PC-3 (cell line): Measurements from ENCODE around the gene EIF4G3. TPM values are rescaled to one million over a fixed set of nuclear protein-coding genes. Genes with fewer than 3 reads are reported as not detected.

ENCODE experiments used
- ATAC-seq: fragments of 200-7000 bp; cut with Tn5 transposase; 2 replicates; pipeline ENCODE4 v1.9.1; 2020; ENCODE audit warnings: mild to moderate bottlenecking, moderate library complexity
- BruUV-seq: library from RNA; stranded (reverse); fragments of 400-500 nt; replicated peaks from 2 replicates; lab custom pipeline; 2021; lab: Mats Ljungman, UMichigan
- CTCF ChIA-PET: fragments of 300-600 bp; sonication (Branson Sonifier 250); formaldehyde crosslinking; loops from one replicate; lab custom pipeline; 2022; ENCODE audit warnings: antibody characterized with exemption; lab: Charles Lee
- POLR2A ChIA-PET: fragments of 300-600 bp; sonication (Branson Sonifier 250); formaldehyde crosslinking; loops from one replicate; lab custom pipeline; 2022; ENCODE audit warnings: antibody characterized with exemption; ENCODE audit not compliant: unreplicated experiment; lab: Charles Lee
- DNase-seq: peaks from one replicate; pipeline ENCODE4 v3.0.0-alpha.2; 2015
- H2AFZ ChIP-seq: fragments of 300-600 bp; sonication (generic); 2 replicates; pipeline ENCODE4 v1.6.0; 2016; ENCODE audit warnings: antibody characterized with exemption, low read length
- H3F3A ChIP-seq: fragments of 300-600 bp; sonication (generic); one replicate; pipeline ENCODE4 v1.6.0; 2017; ENCODE audit warnings: antibody characterized with exemption, low read length, control low read depth, mild to moderate bottlenecking; ENCODE audit not compliant: unreplicated experiment
- H3K27ac ChIP-seq: fragments of 300-600 bp; sonication (generic); 2 replicates; pipeline ENCODE4 v1.5.1; 2016; ENCODE audit warnings: mild to moderate bottlenecking, low read length
- H3K27me3 ChIP-seq: fragments of 300-600 bp; sonication (generic); 2 replicates; pipeline ENCODE4 v1.6.1; 2016; ENCODE audit warnings: low read length, mixed read lengths
- H3K36me3 ChIP-seq: fragments of 300-600 bp; sonication (generic); 2 replicates; pipeline ENCODE4 v1.6.1; 2016; ENCODE audit warnings: low read depth, mixed run types, low read length, mixed read lengths
- H3K4me1 ChIP-seq: fragments of 300-600 bp; sonication (generic); 2 replicates; pipeline ENCODE4 v1.5.1; 2016; ENCODE audit warnings: low read length; ENCODE audit not compliant: insufficient read depth
- H3K4me2 ChIP-seq: fragments of 300-600 bp; sonication (generic); 2 replicates; pipeline ENCODE4 v1.6.0; 2016; ENCODE audit warnings: low read length
- H3K4me3 ChIP-seq: fragments of 300-600 bp; sonication (generic); 2 replicates; pipeline ENCODE4 v1.5.1; 2016; ENCODE audit warnings: mild to moderate bottlenecking, low read length, mixed read lengths
- H3K79me2 ChIP-seq: fragments of 300-600 bp; sonication (generic); 2 replicates; pipeline ENCODE4 v1.6.1; 2017; ENCODE audit warnings: low read length, mixed read lengths
- H3K9ac ChIP-seq: fragments of 300-600 bp; sonication (generic); 2 replicates; pipeline ENCODE4 v1.6.0; 2016; ENCODE audit warnings: mild to moderate bottlenecking, low read length
- H3K9me2 ChIP-seq: fragments of 300-600 bp; sonication (generic); replicated peaks from 2 replicates; pipeline ENCODE4 v1.6.1; 2016; ENCODE audit warnings: mixed run types, low read length, mixed read lengths
- H3K9me3 ChIP-seq: fragments of 300-600 bp; sonication (generic); 2 replicates; pipeline ENCODE4 v1.6.1; 2016; ENCODE audit warnings: low read length, mixed read lengths
- H4K20me1 ChIP-seq: fragments of 300-600 bp; sonication (generic); 2 replicates; pipeline ENCODE4 v1.6.1; 2016; ENCODE audit warnings: low read length, mixed read lengths
- EZH2 ChIP-seq: fragments of 300-600 bp; sonication (generic); IDR thresholded peaks from one replicate; pipeline ENCODE4 v1.6.1; 2017; ENCODE audit warnings: antibody characterized with exemption, mild to moderate bottlenecking, low read length; ENCODE audit not compliant: unreplicated experiment
- EZH2phosphoT487 ChIP-seq: fragments of 300-600 bp; sonication (generic); IDR thresholded peaks from 2 replicates; pipeline ENCODE4 v1.6.1; 2018; ENCODE audit warnings: mild to moderate bottlenecking, antibody characterized with exemption, low read length, borderline replicate concordance
- intact Hi-C: fragments of 100-400 bp; cut with micrococcal nuclease; formaldehyde crosslinking; loops from 2 replicates; pipeline ENCODE4 v1.9.0; 2023
- total RNA-seq: library from RNA; depleted of rRNA; stranded (reverse); fragments of >200 nt; gene quantifications from 2 replicates; pipeline ENCODE4 v1.2.3, GENCODE V29; 2014
- TF ChIP-seq, protein P1 (sequence below): fragments of 300-600 bp; sonication (generic); conservative IDR thresholded peaks from 2 replicates; pipeline ENCODE4 v1.5.1; 2017; ENCODE audit warnings: antibody characterized with exemption, low read depth, mild to moderate bottlenecking, low read length

EIF4G3 gene
- total RNA-seq, 1 experiment from 2014 or later: 16.9 TPM

DNA sequence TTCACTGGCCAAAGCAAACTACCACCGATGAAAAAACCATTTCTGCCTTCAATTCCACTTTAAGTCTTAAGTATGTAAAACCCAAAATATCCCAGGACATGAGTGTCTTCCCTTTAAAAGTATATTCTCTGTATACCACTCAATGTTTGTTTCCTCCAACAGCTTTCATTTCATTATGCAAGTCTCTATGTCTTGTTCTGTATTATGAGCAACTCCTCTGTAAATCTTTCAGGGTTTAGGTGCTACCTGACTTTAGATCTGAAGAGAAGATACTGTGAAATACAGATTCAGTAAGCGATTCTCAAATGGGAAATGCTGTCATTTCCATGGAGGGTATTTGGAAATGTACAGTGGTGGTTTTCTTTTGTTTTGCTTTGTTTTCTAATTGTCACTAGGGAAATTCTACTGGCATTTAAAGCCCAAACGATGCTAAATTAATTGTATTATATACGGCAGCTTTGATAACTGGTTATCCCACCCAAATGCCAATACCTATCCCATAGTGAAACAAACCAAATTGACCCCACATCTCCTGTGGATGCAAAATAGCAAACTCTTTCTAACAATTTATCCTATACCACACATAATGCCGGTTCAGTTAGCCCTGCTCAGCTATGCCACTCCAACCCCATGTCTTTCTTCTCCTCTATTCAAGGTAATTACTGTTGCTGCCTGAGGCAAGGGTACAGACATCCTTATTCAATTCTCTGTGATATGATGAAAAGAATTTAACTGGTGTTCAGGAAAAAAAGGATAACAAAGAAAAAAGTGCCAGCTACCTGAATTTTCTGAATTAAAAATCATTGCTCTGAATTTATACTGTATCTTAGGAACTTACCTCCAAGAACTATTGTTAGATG lies 182.8 kb downstream of the EIF4G3 start:
- Histone ChIP-seq H3K9me3 (no peaks in the 10 kb centered on the region), H3F3A (no peaks in the 10 kb centered on the region), H3K27me3 (no peaks in the 10 kb centered on the region), H3K4me3 (no peak overlapping the region), H3K9ac (no peak overlapping the region), H3K4me1 (no peaks in the 10 kb centered on the region), H3K79me2 (no peaks in the 10 kb centered on the region), H3K27ac (no peak overlapping the region), H3K36me3 (no peaks in the 10 kb centered on the region), H3K4me2 (no peak overlapping the region), H3K9me2 (no peaks in the 10 kb centered on the region), H2AFZ (no peak overlapping the region), H4K20me1 (no peaks in the 10 kb centered on the region)
- intact Hi-C loops: loop anchor here (10.0 kb wide), 1 partner anchor 61 kb away; no protein-coding TSS in a partner anchor
- no TSS peak for BruUV-seq
- DNase-seq (no peak), ATAC-seq (no peak)
- POLR2A ChIA-PET: no interaction called here
- CTCF ChIA-PET: no interaction called here
- TF ChIP-seq EZH2phosphoT487 (no peak), EZH2 (no peak)
- TF ChIP-seq, protein P1, sequence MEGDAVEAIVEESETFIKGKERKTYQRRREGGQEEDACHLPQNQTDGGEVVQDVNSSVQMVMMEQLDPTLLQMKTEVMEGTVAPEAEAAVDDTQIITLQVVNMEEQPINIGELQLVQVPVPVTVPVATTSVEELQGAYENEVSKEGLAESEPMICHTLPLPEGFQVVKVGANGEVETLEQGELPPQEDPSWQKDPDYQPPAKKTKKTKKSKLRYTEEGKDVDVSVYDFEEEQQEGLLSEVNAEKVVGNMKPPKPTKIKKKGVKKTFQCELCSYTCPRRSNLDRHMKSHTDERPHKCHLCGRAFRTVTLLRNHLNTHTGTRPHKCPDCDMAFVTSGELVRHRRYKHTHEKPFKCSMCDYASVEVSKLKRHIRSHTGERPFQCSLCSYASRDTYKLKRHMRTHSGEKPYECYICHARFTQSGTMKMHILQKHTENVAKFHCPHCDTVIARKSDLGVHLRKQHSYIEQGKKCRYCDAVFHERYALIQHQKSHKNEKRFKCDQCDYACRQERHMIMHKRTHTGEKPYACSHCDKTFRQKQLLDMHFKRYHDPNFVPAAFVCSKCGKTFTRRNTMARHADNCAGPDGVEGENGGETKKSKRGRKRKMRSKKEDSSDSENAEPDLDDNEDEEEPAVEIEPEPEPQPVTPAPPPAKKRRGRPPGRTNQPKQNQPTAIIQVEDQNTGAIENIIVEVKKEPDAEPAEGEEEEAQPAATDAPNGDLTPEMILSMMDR: no peak

DNA sequence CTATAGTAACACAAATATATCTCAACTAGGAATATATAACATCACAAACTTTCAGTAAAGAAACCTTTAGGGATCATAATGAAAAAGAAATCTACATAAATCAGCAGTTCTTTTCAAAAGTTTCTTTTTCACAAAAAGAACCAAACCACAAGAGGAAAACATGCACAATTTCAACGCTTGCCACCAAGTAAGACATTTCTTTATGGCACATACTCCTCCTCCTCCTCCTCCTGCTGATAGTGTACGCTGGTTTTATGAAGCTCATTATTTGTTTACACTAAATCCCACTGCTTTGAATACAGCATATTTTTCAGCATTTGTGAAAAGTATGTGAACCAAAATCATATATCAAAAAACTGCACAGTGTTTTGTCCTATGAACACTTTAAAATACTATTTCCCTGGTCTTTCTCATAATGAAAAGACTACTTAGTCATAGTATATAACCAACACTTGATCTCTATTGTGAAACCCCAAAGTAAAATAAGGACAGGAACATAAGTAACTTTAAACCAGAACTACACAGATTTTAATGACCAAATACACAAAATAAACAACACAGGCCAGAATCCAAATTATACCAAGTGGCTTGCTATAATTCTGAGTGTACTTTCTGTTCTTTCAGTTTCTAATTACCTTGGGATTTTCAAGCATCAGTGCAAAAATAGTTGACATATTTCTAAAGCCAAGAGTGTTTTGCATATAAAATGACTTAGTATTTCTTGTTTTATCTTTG lies 184.2 kb downstream of the EIF4G3 start:
- POLR2A ChIA-PET: no interaction called here
- no peak overlapping the region for H3K4me3 ChIP-seq
- intact Hi-C loops: loop anchor here (10.0 kb wide), 1 partner anchor 62 kb away; no protein-coding TSS in a partner anchor
- H3F3A ChIP-seq: no peaks in the 10 kb centered on the region
- no peak overlapping the region for H2AFZ ChIP-seq
- DNase-seq (no peak), ATAC-seq (no peak)
- no peaks in the 10 kb centered on the region for H4K20me1 ChIP-seq
- H3K9me2 ChIP-seq: no peaks in the 10 kb centered on the region
- CTCF ChIA-PET: no interaction called here
- no TSS peak for BruUV-seq
- H3K9me3 ChIP-seq: no peaks in the 10 kb centered on the region
- H3K4me2 ChIP-seq: no peak overlapping the region
- no peaks in the 10 kb centered on the region for H3K27me3 ChIP-seq
- H3K4me1 ChIP-seq: no peaks in the 10 kb centered on the region
- H3K27ac ChIP-seq: no peak overlapping the region
- H3K9ac ChIP-seq: no peak overlapping the region
- no peaks in the 10 kb centered on the region for H3K79me2 ChIP-seq
- no peak for TF ChIP-seq EZH2
- no peak for TF ChIP-seq EZH2phosphoT487
- TF ChIP-seq, protein P1: no peak
- H3K36me3 ChIP-seq: no peaks in the 10 kb centered on the region
